B cell (primary cell): ENCODE measurements around the gene KRT37.

Source experiments
- CTCF ChIP-seq: fragments of 200-600 bp; IDR thresholded peaks from one replicate; pipeline ENCODE4 v1.8.0; 2022; ENCODE audit warnings: antibody characterized with exemption, mild to moderate bottlenecking
- EZH2 ChIP-seq: IDR thresholded peaks from 2 replicates; pipeline ENCODE4 v1.6.1; 2012; ENCODE audit warnings: borderline replicate concordance, low read depth, mild to moderate bottlenecking, moderate library complexity, low read length; ENCODE audit not compliant: insufficient read depth, poor library complexity, severe bottlenecking

GRCh38 chr17:41387670-41388069 is 36.7 kb downstream of the KRT37 start:
- no peak for TF ChIP-seq CTCF
- no peak for TF ChIP-seq EZH2
